GM23338 (cell line): Measurements from ENCODE around the gene AGAP1. TPM values are rescaled to one million over a fixed set of nuclear protein-coding genes. Genes with fewer than 3 reads are reported as not detected.

Experiments
- ATAC-seq: fragments of 200-7000 bp; cut with Tn5 transposase; 3 replicates; pipeline ENCODE4 v1.9.1; 2020
- DNase-seq: peaks from one replicate; pipeline ENCODE4 v3.0.0-alpha.2; 2015; ENCODE audit warnings: low spot score
- H2AFZ ChIP-seq: fragments of 200-600 bp; sonication (generic); 2 replicates; pipeline ENCODE4 v1.8.0; 2016; ENCODE audit warnings: antibody characterized with exemption, mild to moderate bottlenecking, moderate library complexity
- H3F3A ChIP-seq: fragments of 200-600 bp; sonication (generic); replicated peaks from 2 replicates; pipeline ENCODE4 v1.8.0; 2017; ENCODE audit warnings: antibody characterized with exemption, mixed run types, low read depth
- H3K27ac ChIP-seq: fragments of 200-600 bp; sonication (generic); 2 replicates; pipeline ENCODE4 v1.6.1; 2016; ENCODE audit warnings: low read depth
- H3K27me3 ChIP-seq: fragments of 200-600 bp; sonication (generic); 2 replicates; pipeline ENCODE4 v1.8.0; 2016; ENCODE audit warnings: mild to moderate bottlenecking, mixed run types, moderate library complexity; ENCODE audit not compliant: insufficient read depth
- H3K36me3 ChIP-seq: fragments of 200-600 bp; sonication (generic); 2 replicates; pipeline ENCODE4 v1.8.0; 2016; ENCODE audit warnings: mild to moderate bottlenecking; ENCODE audit not compliant: insufficient read depth
- H3K4me1 ChIP-seq: fragments of 200-600 bp; sonication (generic); 2 replicates; pipeline ENCODE4 v1.8.0; 2016; ENCODE audit warnings: mild to moderate bottlenecking, moderate library complexity; ENCODE audit not compliant: insufficient read depth
- H3K4me2 ChIP-seq: fragments of 200-600 bp; sonication (generic); 2 replicates; pipeline ENCODE4 v1.7.1; 2017; ENCODE audit warnings: mixed run types
- H3K4me3 ChIP-seq: fragments of 200-600 bp; sonication (generic); 2 replicates; pipeline ENCODE4 v1.6.1; 2016; ENCODE audit warnings: mixed run types
- H3K79me2 ChIP-seq: fragments of 200-600 bp; sonication (generic); replicated peaks from 2 replicates; pipeline ENCODE4 v1.8.0; 2017; ENCODE audit warnings: mild to moderate bottlenecking; ENCODE audit not compliant: insufficient read depth
- H3K9me2 ChIP-seq: fragments of 200-600 bp; sonication (generic); 2 replicates; pipeline ENCODE4 v1.8.0; 2017; ENCODE audit not compliant: insufficient read depth
- H4K20me1 ChIP-seq: fragments of 200-600 bp; sonication (generic); replicated peaks from 2 replicates; pipeline ENCODE4 v1.8.0; 2017; ENCODE audit warnings: mild to moderate bottlenecking; ENCODE audit not compliant: insufficient read depth
- H3K27ac Mint-ChIP-seq: 2 replicates; pipeline ENCODE4 v1.8.0; 2020; ENCODE audit warnings: inconsistent platforms, mild to moderate bottlenecking, moderate library complexity, mixed read lengths
- H3K27me3 Mint-ChIP-seq: 3 replicates; pipeline ENCODE4 v1.8.0; 2022; ENCODE audit warnings: low read depth, mild to moderate bottlenecking, moderate library complexity, mixed read lengths, inconsistent platforms; ENCODE audit not compliant: insufficient read depth, poor library complexity
- H3K36me3 Mint-ChIP-seq: 3 replicates; pipeline ENCODE4 v1.8.0; 2021; ENCODE audit warnings: low read depth, mild to moderate bottlenecking, inconsistent platforms, moderate library complexity, mixed read lengths
- H3K4me1 Mint-ChIP-seq: 3 replicates; pipeline ENCODE4 v1.8.0; 2020; ENCODE audit warnings: mild to moderate bottlenecking, inconsistent platforms, mixed read lengths
- H3K4me3 Mint-ChIP-seq: 3 replicates; pipeline ENCODE4 v1.8.0; 2021; ENCODE audit warnings: moderate library complexity, mild to moderate bottlenecking, inconsistent platforms, mixed read lengths
- H3K9me3 Mint-ChIP-seq: 3 replicates; pipeline ENCODE4 v1.8.0; 2020; ENCODE audit warnings: moderate library complexity, mild to moderate bottlenecking, inconsistent platforms, mixed read lengths
- CTCF ChIP-seq, 2 experiments: fragments of 200-600 bp in 1 of 2; sonication (generic) in 1 of 2; conservative IDR thresholded peaks; 2 replicates each; pipeline versions ENCODE4 v1.5.1 to v1.6.1; 2016 to 2017; ENCODE audit warnings: antibody characterized with exemption in 2 of 2, low read depth in 2 of 2, mild to moderate bottlenecking in 2 of 2, moderate library complexity in 1 of 2
- EZH2 ChIP-seq: fragments of 200-600 bp; sonication (generic); IDR thresholded peaks from one replicate; pipeline ENCODE4 v1.8.0; 2017; ENCODE audit warnings: antibody characterized with exemption, mild to moderate bottlenecking, low read depth; ENCODE audit not compliant: unreplicated experiment
- NANOG ChIP-seq: IDR thresholded peaks from 2 replicates; pipeline ENCODE4 v1.6.1; 2016; ENCODE audit warnings: antibody characterized with exemption, borderline replicate concordance
- STAT1 ChIP-seq: IDR thresholded peaks from one replicate; pipeline ENCODE4 v1.6.1; 2016; ENCODE audit warnings: antibody characterized with exemption; ENCODE audit not compliant: unreplicated experiment
- ZNF331 ChIP-seq: fragments of 250-450 bp; sonication (Bioruptor Pico); IDR thresholded peaks from 2 replicates; pipeline ENCODE4 v1.5.0; 2020; ENCODE audit warnings: low read depth, mild to moderate bottlenecking, moderate library complexity
- ZNF462 ChIP-seq: fragments of 250-450 bp; sonication (Bioruptor Pico); IDR thresholded peaks from 2 replicates; pipeline ENCODE4 v1.5.0; 2020; ENCODE audit warnings: mild to moderate bottlenecking, moderate library complexity
- polyA plus RNA-seq: library from polyadenylated mRNA; unstranded; fragments of >200 nt; fragmentation: Nextera tagmentation; extraction: Ambion mirVana; gene quantifications from 2 replicates; pipeline ENCODE4 v1.2.1, GENCODE V29; 2016
- total RNA-seq: library from RNA; depleted of rRNA; stranded (reverse); fragments of >200 nt; shearing (Covaris generic); gene quantifications from 2 replicates; pipeline ENCODE4 v1.2.3, GENCODE V29; 2014

The AGAP1 gene
- total and polyA plus RNA-seq, 2 experiments from 2014 or later = 13.3 to 27.9 TPM

GRCh38 chr2:236041616-236042015 is 547.8 kb downstream of the AGAP1 start:
- Mint-ChIP-seq H3K27me3 (peaks cover 5% of the 10 kb centered on the region), H3K27ac (0 out of 2 replicates have a peak overlapping the region, but pooled peaks have one; percentile 12), H3K9me3 (no peaks in the 10 kb centered on the region), H3K4me3 (no peak overlapping the region), H3K4me1 (peaks cover 18% of the 10 kb centered on the region), H3K36me3 (peaks cover 4% of the 10 kb centered on the region; the same call in 2 of the 3 replicates)
- ATAC-seq (no peak), DNase-seq (no peak)
- TF ChIP-seq ZNF462 (CRISPR knock-in tag) (no peak), EZH2 (no peak), NANOG (no peak), ZNF331 (CRISPR knock-in tag) (no peak)
- Histone ChIP-seq H3K4me2 (no peak overlapping the region), H4K20me1 (no peaks in the 10 kb centered on the region), H3K9me2 (no peaks in the 10 kb centered on the region), H3K79me2 (no peaks in the 10 kb centered on the region), H3K4me1 (peaks cover 5% of the 10 kb centered on the region; the same call in 1 of the 2 replicates), H2AFZ (no peak overlapping the region), H3K36me3 (no peaks in the 10 kb centered on the region), H3K27ac (no peak overlapping the region), H3K4me3 (no peak overlapping the region), H3K27me3 (no peaks in the 10 kb centered on the region), H3F3A (no peaks in the 10 kb centered on the region)

GRCh38 chr2:236042087-236042486 is 548.2 kb downstream of the AGAP1 start:
- no peak overlapping the region for H3K4me3 Mint-ChIP-seq
- ATAC-seq (peak; percentile 65), DNase-seq (peak; percentile 23)
- Histone ChIP-seq H3K4me3 (no peak overlapping the region), H4K20me1 (no peaks in the 10 kb centered on the region), H3K9me2 (no peaks in the 10 kb centered on the region), H2AFZ (no peak overlapping the region), H3K36me3 (no peaks in the 10 kb centered on the region), H3K27ac (no peak overlapping the region), H3K79me2 (no peaks in the 10 kb centered on the region), H3K27me3 (no peaks in the 10 kb centered on the region), H3F3A (no peaks in the 10 kb centered on the region), H3K4me1 (peaks cover 5% of the 10 kb centered on the region; the same call in 1 of the 2 replicates), H3K4me2 (no peak overlapping the region)
- 0 out of 2 replicates have a peak overlapping the region, but pooled peaks have one; percentile 12 for H3K27ac Mint-ChIP-seq
- H3K36me3 Mint-ChIP-seq = peaks cover 4% of the 10 kb centered on the region; the same call in 2 of the 3 replicates
- no peaks in the 10 kb centered on the region for H3K9me3 Mint-ChIP-seq
- peaks cover 18% of the 10 kb centered on the region for H3K4me1 Mint-ChIP-seq
- TF ChIP-seq STAT1 (no peak), ZNF331 (CRISPR knock-in tag) (no peak), CTCF (conservative IDR thresholded peaks at IDR 0.05; ENCODE audit: low read depth in 2 of 2) (peak in 1 of 2 experiments; percentile 23; a peak in 1 of 4 replicates)
- peaks cover 5% of the 10 kb centered on the region for H3K27me3 Mint-ChIP-seq
